G401.6 (cell line): ENCODE measurements around the gene PHF13.
A peak's percentile ranks its signal among the peaks of the same experiment; 100 is the strongest.

Experiments
- FAIRE-seq: peaks from 2 replicates; lab custom pipeline; 2012; peaks lifted over from hg19 to GRCh38; lab: Jason Lieb, UNC

Gene PHF13

GRCh38 chr1:6602669-6603237 is 10.8 kb upstream of the PHF13 start, which contains the start of gene KLHL21:
Gene KLHL21 (minus strand): TSS chr1:6602869. CDS start chr1:6602817, 52 bp downstream.
- FAIRE-seq, result no peak

GRCh38 chr1:6603238-6603914 is 10.2 kb upstream of the PHF13 start:
- FAIRE-seq, result peak; percentile 84

DNA sequence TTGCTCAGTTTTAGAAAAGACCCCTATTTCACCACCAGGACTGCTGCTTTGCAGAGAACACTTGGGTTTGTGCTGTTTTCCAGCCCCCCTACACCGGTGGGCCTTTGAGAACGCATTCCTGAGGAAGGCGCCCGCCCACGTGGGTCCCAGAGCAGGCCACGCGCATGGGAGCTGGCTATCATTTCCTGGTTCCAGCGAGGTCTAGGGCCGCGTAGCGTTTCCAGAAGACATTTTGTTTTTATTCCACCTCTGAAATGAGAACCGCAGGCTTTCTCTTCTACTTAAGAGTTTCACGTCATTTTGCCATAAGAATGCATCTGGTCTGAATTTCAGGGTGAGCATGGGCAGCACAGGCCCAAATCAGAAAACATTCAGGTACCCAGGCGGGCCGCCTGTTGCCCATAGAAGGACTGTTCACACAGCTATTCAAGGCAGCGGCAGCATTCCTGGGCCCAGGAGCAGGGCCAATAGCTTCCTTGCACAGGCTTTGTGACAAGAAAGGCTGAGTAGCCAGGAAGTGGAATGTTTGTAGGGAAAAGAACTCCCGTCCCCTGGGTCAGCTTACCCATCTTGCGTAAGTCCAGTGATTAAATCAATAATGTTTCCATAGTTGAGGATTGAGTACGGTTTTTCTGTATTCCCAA is 9.5 kb upstream of the PHF13 start:
- peak; percentile 79 for FAIRE-seq

- no peak for FAIRE-seq
Measured at GRCh38 chr1:6612641-6613360, 730 bp upstream of the PHF13 start.

DNA sequence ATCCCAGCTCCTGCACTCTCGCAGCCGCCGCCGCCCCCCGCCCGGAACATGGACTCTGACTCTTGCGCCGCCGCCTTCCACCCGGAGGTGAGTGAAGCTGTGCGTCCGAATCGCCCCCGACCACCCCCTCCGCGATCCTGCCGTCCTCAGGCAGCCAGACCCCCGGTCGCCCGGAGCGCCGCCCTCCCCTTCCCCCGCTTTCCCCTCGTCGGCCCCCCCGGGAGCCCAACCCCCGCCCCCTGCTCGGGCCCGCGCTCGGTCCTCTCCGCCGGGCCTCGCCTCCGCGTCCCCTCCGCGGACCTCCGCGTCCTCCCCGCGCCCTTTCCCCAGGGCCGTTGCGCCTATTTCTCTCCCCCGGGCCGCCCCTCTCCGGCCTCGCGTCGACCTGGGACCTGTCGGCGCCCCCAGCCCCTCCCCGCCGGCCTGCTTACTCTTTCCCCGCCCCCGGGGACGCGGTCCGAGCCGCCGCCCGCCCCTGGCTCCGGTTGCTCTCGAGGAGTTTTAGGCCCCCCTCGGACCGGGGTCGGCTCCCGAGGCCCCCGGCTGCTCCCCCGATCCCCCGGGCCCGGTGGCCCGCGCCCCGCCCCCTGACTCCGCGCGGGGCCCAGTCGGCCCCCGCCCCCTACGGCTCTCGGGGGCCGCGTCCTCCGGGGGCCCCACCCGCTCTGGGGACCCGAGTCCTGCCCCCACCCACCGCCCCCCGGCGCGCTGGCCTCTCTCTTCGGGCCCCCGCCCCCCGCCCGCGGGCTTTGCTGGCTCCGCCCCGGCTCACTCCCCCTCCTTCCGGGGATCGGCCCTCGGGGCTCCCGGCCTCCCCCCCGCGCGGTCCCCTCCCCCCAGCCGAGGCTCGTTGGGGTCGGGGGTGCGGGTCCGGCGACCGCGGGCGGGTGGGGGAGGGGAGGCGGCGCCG is 743 bp downstream of the PHF13 start:
- no peak for FAIRE-seq

- no peak for FAIRE-seq
Measured at GRCh38 chr1:6614929-6615785, 1.6 kb downstream of the PHF13 start.

- no peak for FAIRE-seq
Measured at GRCh38 chr1:6619045-6619444, 5.5 kb downstream of the PHF13 start.

- no peak for FAIRE-seq
Measured at GRCh38 chr1:6621429-6622391, 8.2 kb downstream of the PHF13 start.

DNA sequence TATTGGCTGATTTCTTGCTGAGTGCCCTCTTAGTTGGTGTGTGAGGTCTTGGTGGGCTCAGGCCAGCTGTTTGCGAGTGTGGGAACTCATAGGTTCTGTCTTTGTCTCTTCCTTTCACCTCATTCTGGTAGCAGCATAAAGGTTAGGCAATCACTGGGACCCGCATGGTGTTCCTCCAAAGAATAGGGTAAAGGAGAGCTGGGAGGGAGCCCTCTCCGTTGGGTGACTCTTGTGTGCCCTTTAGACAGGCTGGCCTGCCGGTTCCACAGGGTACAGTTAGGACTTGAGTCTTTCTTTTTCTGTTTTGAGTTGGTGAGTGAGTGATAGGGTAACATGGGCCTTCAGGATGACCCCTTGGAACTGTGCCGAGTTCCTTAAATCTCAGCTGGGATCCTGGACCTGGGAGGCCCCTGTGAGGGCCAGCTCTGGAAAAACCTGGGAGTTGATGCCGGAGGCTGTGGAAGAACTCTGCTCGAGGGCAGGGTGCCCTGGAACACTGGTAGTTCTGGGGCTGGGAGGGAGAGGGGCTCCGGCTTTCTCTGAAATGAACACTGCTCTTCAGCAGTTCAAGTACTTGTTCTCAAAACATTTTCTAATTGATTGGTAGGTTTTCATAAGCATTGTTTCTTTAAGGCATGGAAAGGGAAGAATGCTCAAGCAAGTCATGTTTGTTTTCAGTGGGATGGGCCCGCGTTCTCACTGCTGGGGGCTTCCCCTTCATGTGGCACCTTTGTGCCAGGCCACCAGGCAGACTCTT is 9.0 kb downstream of the PHF13 start:
- no peak for FAIRE-seq

DNA sequence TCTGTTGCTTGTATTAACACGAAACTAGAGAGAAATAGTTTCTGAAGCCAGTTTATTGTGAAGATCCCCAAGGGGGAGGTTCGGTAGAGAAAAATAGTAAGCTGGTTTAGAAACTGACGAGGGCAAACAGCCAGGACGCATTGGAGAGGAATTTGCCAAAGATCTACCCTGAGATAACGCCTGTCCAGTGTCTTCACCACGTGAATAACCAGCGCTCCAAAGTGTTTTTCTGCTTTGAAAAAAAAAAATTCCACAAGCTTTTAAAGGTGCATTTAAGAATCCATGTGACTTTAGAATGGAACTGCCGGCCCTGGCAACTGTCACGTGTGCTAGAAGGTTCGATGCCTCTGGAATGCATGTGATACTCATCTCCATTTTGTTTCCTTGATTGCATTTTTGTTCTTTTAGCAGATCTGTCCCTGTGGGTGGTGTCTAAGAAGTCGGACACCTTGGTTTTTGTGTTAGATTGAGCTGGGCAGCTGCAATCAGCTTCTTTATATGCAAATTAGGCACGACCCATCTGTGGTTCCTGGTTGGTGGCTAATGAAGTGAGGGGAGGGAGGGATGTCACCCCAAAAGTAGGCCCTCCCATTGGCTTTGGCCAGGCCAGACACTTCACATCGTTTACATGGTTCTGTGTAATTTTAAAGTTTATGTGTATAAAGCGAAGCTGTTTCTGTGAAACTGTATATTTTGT is 9.9 kb downstream of the PHF13 start:
- no peak for FAIRE-seq

GRCh38 chr1:6624710-6625583 is 11.4 kb downstream of the PHF13 start, which contains the start of gene THAP3:
Gene THAP3 (plus strand): TSS chr1:6624868. CDS start chr1:6625219, 351 bp downstream.
- peak; percentile 98 for FAIRE-seq

DNA sequence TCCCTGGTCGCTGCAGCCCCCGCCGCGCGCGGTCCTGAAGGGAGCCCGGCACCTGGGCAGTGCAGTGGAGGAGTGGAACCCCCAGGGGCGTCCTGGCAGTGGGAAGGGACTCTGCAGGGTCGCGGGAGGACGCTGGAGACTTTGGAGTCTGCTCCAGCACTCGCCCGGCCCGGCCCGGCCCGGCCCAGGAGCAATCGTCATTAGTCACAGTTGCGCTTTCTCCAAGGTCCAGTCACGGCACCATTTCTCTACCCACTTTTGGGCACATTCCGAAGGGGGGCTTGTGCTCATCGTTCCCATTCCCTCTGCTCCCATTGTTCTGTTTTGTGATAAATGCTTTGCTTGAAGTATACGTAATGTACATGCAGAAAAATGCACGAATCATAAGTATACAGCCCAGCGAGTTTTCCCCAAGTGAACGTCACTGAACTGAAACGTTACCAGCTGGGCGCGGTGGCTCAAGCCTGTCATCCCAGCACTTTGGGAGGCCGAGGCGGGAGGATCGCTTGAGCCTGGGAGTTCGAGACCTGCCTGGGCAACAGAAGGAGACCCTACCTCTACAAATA is 12.1 kb downstream of the PHF13 start:
- no peak for FAIRE-seq

- FAIRE-seq, result no peak
Measured at GRCh38 chr1:6627031-6627430, 13.5 kb downstream of the PHF13 start.

GRCh38 chr1:6627841-6628545 is 14.5 kb downstream of the PHF13 start:
- no peak for FAIRE-seq

DNA sequence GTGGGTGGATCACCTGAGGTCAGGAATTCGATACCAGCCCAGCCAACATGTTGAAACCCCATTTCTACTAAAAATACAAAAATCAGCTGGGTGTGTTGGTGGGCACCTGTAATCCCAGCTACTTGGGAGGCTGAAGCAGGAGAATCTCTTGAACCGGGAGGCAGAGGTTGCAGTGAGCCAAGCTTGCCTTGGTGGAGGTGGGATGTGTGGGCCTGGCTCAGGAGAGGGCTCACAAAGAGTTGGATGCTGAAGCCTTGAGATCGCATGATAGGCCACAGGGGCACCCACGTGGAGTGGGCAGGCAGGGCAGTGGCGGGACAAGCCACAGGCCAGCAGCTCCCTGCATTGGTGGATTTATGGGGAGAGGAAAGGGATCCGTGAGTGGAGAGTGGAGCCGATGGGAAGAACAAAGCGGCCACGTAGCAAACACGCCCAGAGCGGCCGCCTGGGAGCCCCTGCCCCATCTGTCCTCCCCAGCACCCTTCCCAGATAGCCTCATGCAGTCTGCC is 15.5 kb downstream of the PHF13 start:
- FAIRE-seq, result no peak

DNA sequence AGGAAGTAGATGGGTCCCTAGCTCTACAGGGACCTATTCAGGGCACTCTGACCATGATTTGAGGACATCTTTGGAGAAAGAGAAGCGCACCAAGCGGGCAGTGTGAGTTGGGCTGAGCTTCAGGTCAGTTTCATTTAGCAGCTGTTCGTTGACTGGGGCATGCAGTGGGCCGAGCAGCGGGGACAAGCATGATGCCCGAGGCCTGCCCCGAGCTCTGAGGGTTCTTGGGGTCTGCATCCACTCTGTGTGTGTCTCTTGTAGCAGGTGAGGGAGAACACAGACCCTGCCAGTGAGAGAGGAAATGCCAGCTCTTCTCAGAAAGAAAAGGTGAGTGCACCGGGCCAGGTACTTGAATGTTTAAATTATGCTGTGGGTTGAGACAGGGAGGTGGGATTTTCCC is 16.5 kb downstream of the PHF13 start:
- FAIRE-seq, result no peak
